GM12872 (cell line): ENCODE results near the gene RET.

Source experiments
- TF ChIP-seq, protein P1 (sequence below): IDR thresholded peaks from 3 replicates; pipeline ENCODE4 v1.5.1; 2011; ENCODE audit warnings: low read depth, mild to moderate bottlenecking, low read length, moderate library complexity; ENCODE audit not compliant: insufficient read depth

Gene RET

DNA sequence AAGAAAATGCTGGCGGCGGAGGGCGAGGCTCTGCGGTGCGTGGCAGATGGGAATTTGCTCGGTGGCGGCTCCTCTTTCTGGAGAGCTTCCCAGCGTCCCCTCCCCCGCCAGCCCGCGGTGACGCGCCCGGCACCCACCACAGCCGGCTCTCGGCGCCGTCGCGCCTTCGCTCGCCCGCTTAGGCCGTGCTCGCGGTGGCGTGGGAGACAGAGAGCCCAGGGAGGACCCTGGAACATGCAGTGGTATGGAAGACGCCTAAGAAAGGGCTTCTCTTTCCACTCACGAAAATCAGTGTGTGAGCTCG lies 60.8 kb downstream of the RET start:
- TF ChIP-seq, protein P1, sequence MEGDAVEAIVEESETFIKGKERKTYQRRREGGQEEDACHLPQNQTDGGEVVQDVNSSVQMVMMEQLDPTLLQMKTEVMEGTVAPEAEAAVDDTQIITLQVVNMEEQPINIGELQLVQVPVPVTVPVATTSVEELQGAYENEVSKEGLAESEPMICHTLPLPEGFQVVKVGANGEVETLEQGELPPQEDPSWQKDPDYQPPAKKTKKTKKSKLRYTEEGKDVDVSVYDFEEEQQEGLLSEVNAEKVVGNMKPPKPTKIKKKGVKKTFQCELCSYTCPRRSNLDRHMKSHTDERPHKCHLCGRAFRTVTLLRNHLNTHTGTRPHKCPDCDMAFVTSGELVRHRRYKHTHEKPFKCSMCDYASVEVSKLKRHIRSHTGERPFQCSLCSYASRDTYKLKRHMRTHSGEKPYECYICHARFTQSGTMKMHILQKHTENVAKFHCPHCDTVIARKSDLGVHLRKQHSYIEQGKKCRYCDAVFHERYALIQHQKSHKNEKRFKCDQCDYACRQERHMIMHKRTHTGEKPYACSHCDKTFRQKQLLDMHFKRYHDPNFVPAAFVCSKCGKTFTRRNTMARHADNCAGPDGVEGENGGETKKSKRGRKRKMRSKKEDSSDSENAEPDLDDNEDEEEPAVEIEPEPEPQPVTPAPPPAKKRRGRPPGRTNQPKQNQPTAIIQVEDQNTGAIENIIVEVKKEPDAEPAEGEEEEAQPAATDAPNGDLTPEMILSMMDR, result peak; percentile 23; the same call in 2 of the 3 replicates

DNA sequence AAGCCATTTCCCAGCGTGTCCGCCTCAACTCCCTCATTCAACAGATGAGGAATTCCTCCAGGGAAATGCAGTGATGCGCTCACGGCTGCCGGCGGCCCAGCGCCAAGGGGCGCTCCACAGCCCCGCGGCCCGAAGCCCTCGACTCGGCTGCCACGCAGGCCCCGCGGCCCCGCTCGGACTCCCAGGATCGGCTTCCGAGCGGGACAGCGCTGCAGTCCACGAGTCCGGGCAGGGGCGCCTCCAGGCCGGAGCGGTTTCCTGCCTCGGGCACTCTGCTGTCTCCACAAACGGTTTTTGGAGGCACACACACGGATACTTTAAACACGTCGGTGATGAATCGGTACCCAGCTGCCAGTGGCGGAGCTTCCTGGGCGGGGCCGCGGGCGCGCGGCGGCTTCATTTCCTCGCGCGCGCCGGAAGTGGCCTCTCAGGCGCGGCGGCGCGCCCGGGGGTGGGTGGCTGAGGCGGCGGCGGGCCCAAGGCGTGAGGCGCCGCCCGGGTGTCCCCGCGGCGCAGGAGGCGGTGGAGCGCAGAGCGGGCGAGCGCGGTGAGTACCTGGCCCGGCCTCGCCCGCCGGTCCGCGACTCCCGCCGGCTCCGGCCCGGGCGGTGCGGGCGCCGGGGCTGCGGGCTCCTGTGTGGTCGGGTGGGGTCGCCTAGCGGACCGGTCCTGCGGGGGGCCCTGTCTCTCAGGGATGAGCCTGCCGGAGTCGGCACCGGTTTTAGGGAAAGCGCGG lies 61.3 kb downstream of the RET start, which contains the start of gene CSGALNACT2:
CSGALNACT2 (plus strand) TSS at position 425 of the 736 bp plus-strand sequence. CDS start 16,705 bp downstream, outside the sequence.
- TF ChIP-seq, protein P1, result no peak

DNA sequence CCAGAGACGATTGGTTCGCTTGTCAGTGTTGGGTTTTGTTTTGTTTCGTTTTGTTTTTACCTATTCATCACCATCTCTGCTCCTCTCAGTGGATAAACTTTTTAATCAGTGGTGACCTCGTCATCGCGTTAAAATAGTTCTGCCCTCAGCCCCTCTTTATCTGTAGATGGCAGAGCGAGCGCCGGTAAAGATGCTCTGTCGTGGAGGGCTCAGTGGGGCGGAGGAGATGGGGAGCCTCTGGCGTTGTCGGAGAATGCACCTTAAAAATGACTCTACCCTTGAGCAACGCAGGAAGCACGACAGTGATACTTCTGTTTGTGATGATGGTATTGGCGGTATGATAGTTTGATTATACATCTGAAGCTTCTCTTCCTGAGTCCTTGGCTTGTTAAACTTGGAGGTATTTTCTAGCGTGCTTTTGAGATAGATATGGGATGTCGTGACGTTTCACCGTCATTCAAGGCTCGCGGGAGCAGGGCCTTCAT lies 61.9 kb downstream of the RET start:
- TF ChIP-seq, protein P1, result no peak; the same call in 2 of the 3 replicates

DNA sequence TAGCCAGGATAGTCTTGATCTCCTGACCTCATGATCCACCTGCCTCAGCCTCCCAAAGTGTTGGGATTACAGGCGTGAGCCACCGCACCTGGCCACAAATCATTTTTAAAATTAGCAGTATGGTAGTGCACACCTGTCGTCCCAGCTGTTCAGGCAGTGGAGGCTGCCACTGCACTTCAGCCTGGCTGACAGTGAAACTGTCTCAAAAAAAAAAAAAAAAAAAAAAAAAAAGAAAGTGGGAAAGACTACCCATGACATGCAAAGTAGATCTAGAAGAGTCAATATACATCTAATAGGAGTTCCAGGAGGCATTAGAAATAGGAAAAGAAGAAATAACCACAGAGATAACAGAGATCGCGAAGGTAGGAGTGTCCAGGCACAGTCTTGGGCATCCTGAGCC lies 64.6 kb downstream of the RET start:
- TF ChIP-seq, protein P1, result no peak

DNA sequence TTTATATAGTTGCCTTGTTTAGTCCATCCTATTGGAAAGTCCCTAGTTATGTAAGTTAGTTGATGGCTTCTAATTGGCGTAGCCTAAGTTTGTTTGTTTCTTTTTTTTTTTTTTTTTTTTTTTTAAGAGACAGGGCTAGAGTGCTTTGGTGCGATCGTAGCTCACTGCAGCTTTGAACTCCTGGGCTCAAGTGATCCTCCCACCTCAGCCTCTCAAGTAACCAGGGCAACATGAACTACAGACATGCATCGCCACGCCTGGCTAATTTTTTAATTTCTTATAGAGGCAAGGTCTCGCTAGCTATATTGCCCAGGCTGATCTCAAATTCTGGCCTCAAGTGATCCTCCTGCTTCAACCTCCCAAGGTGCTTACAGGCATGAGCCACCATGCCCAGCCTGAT lies 68.4 kb downstream of the RET start:
- TF ChIP-seq, protein P1, result no peak

DNA sequence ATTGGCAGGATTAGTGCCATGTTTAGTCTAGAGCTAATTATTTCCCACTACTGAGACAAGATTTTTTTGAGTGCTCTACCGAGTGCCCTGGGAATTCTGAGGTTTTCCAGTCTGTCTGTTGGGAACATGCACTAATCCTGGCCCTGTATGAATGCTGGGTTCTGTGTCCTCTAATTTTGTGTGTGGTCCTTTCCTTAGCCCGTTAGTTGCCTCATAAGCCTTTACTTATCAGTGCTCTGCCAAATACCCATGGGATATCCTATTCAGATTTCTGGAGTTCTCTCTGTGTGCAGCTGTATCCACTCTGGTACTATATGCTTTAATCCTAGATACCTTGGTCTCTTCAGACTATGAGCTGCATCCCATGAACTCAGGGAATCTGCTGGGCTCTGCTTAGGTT lies 74.5 kb downstream of the RET start:
- TF ChIP-seq, protein P1, result no peak

DNA sequence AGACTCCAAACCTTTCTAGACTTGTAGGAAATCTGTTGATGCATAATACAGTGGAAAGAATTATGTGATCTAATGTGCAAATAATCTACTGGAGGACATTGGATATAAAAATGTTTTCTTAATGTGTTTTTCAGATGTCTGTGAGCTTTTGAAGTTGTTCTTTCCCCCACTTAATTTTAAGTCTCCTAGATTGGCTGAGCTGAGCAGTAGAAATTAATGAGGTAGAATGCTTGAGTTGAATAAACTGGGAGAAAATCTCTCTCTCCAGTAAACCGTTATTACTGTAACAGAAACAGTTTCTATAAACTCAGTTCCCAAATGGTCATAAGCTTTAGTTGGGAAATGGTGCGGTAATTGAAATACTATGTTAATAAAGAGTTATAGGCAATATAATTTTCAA lies 77.0 kb downstream of the RET start:
- TF ChIP-seq, protein P1, result no peak
